Lung (tissue), 12 donors: ENCODE results near the gene PHYKPL. TPM values are rescaled to one million over a fixed set of nuclear protein-coding genes. Genes with fewer than 3 reads are reported as not detected.
A peak's percentile ranks its signal among the peaks of the same experiment; 100 is the strongest.

Source experiments
- ATAC-seq: fragments of 200-7000 bp; cut with Tn5 transposase; one replicate; pipeline ENCODE4 v1.9.1; 2020; ENCODE audit warnings: moderate number of reproducible peaks; ENCODE audit not compliant: insufficient read depth, low FRiP score
- DNase-seq, 3 donors: peaks; one replicate each; pipeline ENCODE4 v3.0.0-alpha.2; 2013 to 2017
- H3K27ac ChIP-seq, 2 donors: one replicate each; pipeline ENCODE4 v1.5.1; 2013; ENCODE audit warnings: mild to moderate bottlenecking in 2 of 2, moderate library complexity in 2 of 2, control low read depth in 1 of 2, inconsistent platforms in 1 of 2, low read depth in 1 of 2, low read length in 1 of 2
- H3K27me3 ChIP-seq, 3 donors: one replicate each; pipeline ENCODE4 v1.5.1; 2013; ENCODE audit warnings: low read length in 2 of 3; ENCODE audit not compliant: control insufficient read depth in 3 of 3, insufficient read depth in 3 of 3
- H3K36me3 ChIP-seq, 4 donors: one replicate each; pipeline ENCODE4 v1.5.1; 2013; ENCODE audit warnings: low read length in 4 of 4, mild to moderate bottlenecking in 1 of 4, moderate library complexity in 1 of 4; ENCODE audit not compliant: control insufficient read depth in 4 of 4, insufficient read depth in 4 of 4
- H3K4me1 ChIP-seq, 5 donors: one replicate each; pipeline ENCODE4 v1.5.1; 2013; ENCODE audit warnings: low read length in 5 of 5, mild to moderate bottlenecking in 2 of 5, moderate library complexity in 1 of 5; ENCODE audit not compliant: control insufficient read depth in 5 of 5, insufficient read depth in 5 of 5
- H3K4me3 ChIP-seq: one replicate; pipeline ENCODE4 v1.5.1; 2013; ENCODE audit warnings: mild to moderate bottlenecking, control low read depth, moderate library complexity
- H3K9ac ChIP-seq, 2 donors: one replicate each; pipeline ENCODE4 v1.5.1; 2013; ENCODE audit warnings: low read length in 2 of 2, control low read depth in 1 of 2; ENCODE audit not compliant: insufficient read depth in 1 of 2
- H3K9me3 ChIP-seq, 4 donors: one replicate each; pipeline ENCODE4 v1.5.1; 2013; ENCODE audit warnings: low read length in 3 of 4, mild to moderate bottlenecking in 1 of 4, moderate library complexity in 1 of 4; ENCODE audit not compliant: control insufficient read depth in 4 of 4, insufficient read depth in 3 of 4
- CTCF ChIP-seq: IDR thresholded peaks from 2 replicates; pipeline ENCODE4 v1.5.1; 2012; ENCODE audit warnings: mild to moderate bottlenecking; ENCODE audit errors: control extremely low read depth, extremely low read depth
- WGBS, 2 donors: extraction: QIAGEN DNeasy Blood & Tissue Kit; methylation state at CpG; one replicate each; pipeline ENCODE4 v1.1.7; 2013; 5-methylcytosine and 5-hydroxymethylcytosine counted together
- polyA plus RNA-seq, 2 donors: library from polyadenylated mRNA; stranded (reverse); fragments of 200-250 nt; gene quantifications; one replicate each; pipeline ENCODE4 v1.2.1, GENCODE V29; 2013
- total RNA-seq, 2 donors: library from RNA; depleted of rRNA in 1 of 2; stranded (reverse); fragments of >200 nt in 1 of 2; gene quantifications; one replicate each; pipeline ENCODE4 v1.2.1, GENCODE V29; 2014 to 2021
- donor health status: control.
- donor health status: control.
- donor health status: Bipolar disorder and iron deficiency.
- donor health status: healthy.
- donor health status: DM: yes; HTN: yes; CAD: no.

Gene PHYKPL
- total and polyA plus RNA-seq, 4 donors = 49.7 to 100 (median 75.8) TPM

DNA sequence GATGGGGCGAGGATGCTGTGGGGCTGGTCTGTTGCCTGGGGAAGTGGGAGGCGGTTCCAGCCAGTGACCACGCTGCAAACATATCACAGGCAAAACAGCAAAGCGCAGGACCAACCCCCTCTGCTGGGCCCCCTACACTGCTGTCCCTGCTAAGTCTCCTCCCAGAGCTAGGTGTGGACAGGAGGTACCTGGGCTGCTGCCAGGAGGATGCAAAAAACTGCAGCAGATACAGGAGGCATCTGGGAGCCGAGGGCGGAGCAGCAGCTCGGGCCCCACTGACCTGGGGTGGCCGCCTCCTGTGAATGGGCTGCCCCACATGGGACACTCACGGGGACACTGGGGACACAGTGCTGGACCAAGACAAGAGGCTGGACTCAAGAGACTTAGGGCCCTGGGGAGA, 48.0 kb upstream of the PHYKPL start:
- H3K27ac ChIP-seq = no peak overlapping the region
- peaks cover 0 to 8% (median 2%) of the 10 kb centered on the region in 4 donors for H3K9me3 ChIP-seq
- no peaks in the 10 kb centered on the region for H3K36me3 ChIP-seq
- no peaks in the 10 kb centered on the region for H3K27me3 ChIP-seq
- no peak overlapping the region for H3K9ac ChIP-seq
- peaks cover 0 to 11% (median 2%) of the 10 kb centered on the region in 5 donors for H3K4me1 ChIP-seq
- TF ChIP-seq CTCF = no peak
- no peak overlapping the region for H3K4me3 ChIP-seq
- 92 to 93% methylated on average over 9 of the region's 9 CpGs for WGBS, 2 donors
- DNase-seq = peak in 1 of 3 donors; percentile 15
- no peak for ATAC-seq

DNA sequence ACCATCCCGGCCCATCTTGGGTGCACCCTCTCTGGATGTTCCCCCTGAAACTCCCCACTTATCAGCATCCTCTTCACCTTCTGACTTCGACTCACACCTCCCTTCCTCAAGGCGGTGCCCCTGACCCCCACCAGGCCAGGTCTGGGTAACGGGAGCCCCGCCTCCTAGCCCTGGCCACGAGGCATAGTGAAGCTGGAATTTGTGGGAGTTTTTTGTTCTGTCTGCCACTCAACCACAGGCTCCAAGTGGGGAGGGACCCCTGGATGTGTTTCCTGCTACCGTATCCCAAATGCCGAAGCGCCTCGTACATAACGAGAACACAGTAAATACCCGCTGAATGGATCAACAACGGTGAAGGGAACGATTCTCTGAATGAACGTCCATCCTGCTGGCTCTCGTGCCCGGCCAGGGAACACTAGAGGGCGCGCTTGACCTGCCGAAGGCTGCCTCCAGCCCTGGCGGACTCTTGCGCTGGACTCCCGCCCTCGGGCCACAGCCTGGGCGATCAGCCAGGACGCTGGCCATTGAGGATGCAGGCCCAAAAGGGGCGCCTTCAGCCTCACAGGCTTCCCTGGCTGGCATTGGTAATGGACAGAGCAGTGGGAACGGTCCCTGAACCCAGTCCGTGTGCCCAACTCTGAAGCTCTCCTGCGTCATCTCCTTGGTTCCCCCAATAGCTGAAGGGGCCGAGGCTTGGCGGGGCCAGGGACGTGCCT, 47.3 kb upstream of the PHYKPL start:
- no peak overlapping the region for H3K4me3 ChIP-seq
- H3K9me3 ChIP-seq = peaks cover 0 to 8% (median 2%) of the 10 kb centered on the region in 4 donors
- H3K4me1 ChIP-seq = peaks cover 0 to 11% (median 2%) of the 10 kb centered on the region in 5 donors
- no peak overlapping the region for H3K9ac ChIP-seq
- peak; percentile 89 for TF ChIP-seq CTCF
- H3K27ac ChIP-seq = no peak overlapping the region
- ATAC-seq (peak; percentile 70), DNase-seq (peak; percentile 90 to 94 (median 92))
- no peaks in the 10 kb centered on the region for H3K27me3 ChIP-seq
- WGBS, 2 donors = 20% methylated on average over 33 of the region's 33 CpGs
- H3K36me3 ChIP-seq = no peaks in the 10 kb centered on the region

DNA sequence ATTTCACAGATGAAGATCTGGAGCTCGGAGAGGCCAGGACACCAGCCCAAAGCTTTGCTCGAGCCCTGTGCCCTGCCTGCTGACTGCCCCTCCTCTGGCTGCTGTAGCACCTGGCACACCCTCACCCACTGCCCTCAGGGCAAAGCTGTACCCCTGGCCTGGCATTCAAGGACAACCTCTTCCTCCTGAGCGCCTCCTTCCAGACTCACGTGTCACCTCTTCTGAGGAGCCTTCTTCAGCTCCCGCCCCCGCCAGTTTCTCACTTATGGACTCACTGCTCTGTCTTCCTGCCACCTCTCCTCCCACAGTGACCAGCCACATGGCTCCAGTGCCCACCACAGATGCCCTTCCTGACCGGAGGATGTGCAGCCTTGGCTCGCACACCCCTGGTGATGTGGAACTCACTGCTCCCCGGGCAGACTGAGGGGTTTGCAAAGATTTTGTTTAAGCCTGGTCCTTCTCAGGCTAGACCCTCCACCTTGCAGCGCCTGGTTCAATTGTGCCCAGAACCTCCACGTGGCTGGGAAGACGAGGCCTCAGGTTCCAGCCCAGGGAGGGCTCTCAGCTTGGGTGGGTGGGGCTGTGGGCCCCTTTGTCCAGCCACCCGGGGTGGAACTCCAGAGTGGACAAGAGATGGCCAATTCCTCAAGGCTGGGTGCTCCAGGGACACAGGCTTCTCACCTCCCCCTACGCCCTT, 46.6 kb upstream of the PHYKPL start:
- Histone ChIP-seq H3K36me3 (no peaks in the 10 kb centered on the region), H3K9me3 (peaks cover 0 to 8% (median 2%) of the 10 kb centered on the region in 4 donors), H3K4me3 (no peak overlapping the region), H3K27ac (no peak overlapping the region), H3K9ac (no peak overlapping the region), H3K27me3 (no peaks in the 10 kb centered on the region), H3K4me1 (peaks cover 0 to 11% (median 7%) of the 10 kb centered on the region in 5 donors)
- DNase-seq (peak in 1 of 3 donors; percentile 6), ATAC-seq (no peak)
- WGBS, 2 donors = 79 to 87% methylated on average over 14 of the region's 14 CpGs
- TF ChIP-seq CTCF = no peak
